ENCODE data around the gene NBEA.
"Not testable (repeated sequence)": the region's sequence is repeated elsewhere in the genome, so short reads cannot be mapped to it uniquely, and the experiment has no call there.

- not testable (repeated sequence) for TF ChIP-seq ZFX (IDR thresholded peaks at IDR 0.05); CTCF (conservative IDR thresholded peaks at IDR 0.05)
Measured at GRCh38 chr13:35106771-35107170, 164.7 kb downstream of the NBEA start.
